ENCODE results near the gene LYL1.

LYL1 gene

DNA sequence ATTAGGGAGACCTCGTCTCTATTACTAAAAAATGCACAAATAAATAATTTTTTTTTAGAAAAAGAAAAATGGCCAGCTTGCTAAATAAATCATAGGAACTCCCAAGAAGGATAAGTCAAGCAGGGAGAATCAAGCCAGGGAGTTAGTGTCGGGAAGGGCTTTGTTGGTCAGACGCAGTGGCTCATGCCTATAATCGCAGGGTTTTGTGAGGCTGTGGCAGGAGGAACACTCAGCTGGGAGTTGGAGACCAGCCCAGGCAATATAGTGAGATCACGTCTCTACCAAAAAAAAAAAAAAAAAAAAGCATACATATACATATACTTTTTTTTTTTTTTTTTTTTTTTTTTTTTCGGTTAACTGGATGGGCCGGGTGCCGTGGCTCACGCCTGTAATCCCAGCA lies 24.4 kb upstream of the LYL1 start:
- Histone ChIP-seq H3K27ac (no peak overlapping the region), H3K9me3 (no peaks in the 10 kb centered on the region), H3K4me3 (no peak overlapping the region), H3K27me3 (no peaks in the 10 kb centered on the region), H3K4me1 (peaks cover 0 to 6% (median 0%) of the 10 kb centered on the region in 4 donors), H3K36me3 (peaks cover 0 to 15% (median 0%) of the 10 kb centered on the region in 3 donors)
- intact Hi-C loops (cut with DNase I; ENCODE audit: low total_unique reads), result no loop called here
- no peak for DNase-seq
- TF ChIP-seq, protein P1, sequence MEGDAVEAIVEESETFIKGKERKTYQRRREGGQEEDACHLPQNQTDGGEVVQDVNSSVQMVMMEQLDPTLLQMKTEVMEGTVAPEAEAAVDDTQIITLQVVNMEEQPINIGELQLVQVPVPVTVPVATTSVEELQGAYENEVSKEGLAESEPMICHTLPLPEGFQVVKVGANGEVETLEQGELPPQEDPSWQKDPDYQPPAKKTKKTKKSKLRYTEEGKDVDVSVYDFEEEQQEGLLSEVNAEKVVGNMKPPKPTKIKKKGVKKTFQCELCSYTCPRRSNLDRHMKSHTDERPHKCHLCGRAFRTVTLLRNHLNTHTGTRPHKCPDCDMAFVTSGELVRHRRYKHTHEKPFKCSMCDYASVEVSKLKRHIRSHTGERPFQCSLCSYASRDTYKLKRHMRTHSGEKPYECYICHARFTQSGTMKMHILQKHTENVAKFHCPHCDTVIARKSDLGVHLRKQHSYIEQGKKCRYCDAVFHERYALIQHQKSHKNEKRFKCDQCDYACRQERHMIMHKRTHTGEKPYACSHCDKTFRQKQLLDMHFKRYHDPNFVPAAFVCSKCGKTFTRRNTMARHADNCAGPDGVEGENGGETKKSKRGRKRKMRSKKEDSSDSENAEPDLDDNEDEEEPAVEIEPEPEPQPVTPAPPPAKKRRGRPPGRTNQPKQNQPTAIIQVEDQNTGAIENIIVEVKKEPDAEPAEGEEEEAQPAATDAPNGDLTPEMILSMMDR (IDR thresholded peaks at IDR 0.05), result no peak

DNA sequence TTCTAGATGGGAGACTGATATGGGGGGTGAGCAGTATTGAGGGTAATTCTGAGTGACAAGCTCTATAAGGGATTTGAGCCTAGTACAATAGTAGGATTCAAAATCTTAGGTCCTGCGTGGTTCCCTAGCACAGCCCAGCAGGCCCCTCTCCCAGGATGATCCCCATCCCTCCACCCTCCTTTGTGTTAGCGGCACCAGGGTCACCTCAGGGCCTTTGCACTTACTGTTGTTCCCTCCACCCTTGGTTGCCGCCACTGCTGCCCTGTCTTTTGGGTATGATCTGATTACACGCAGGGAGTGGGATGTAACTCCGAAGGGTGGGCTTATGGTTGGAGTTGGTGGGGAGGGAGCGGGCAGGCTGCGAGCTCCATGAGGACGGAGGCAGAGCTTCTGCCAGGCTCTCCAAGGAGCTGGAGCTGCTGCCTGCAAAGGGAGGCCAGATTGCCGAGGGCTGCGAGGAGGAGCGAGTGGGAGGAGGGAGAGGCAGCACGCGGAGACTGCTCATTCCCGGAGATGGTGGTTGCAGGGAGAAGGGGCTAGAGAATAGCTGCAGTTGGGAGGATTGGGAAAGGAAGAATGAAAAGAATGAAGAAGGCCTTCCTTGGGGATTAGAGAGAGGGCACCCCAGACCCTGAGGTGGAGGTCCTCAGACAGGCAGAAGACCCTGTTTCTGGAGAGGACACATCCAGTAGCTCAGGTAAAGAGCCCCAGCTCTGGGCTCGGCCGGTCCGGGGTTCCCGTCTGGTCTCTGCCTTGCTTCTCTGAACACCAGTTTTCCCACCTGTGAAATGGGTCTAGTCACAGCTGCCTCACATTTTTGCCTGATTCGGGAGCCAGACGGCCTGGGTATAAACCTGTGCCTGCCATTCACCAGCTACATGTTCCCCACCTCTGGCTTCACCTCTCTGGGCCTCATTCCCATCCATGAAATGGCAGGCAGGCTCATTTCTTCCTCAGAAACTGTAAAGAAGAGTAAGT lies 20.6 kb upstream of the LYL1 start:
- TF ChIP-seq, protein P1 (IDR thresholded peaks at IDR 0.05), result no peak
- intact Hi-C loops (cut with DNase I; ENCODE audit: low total_unique reads), result no loop called here

DNA sequence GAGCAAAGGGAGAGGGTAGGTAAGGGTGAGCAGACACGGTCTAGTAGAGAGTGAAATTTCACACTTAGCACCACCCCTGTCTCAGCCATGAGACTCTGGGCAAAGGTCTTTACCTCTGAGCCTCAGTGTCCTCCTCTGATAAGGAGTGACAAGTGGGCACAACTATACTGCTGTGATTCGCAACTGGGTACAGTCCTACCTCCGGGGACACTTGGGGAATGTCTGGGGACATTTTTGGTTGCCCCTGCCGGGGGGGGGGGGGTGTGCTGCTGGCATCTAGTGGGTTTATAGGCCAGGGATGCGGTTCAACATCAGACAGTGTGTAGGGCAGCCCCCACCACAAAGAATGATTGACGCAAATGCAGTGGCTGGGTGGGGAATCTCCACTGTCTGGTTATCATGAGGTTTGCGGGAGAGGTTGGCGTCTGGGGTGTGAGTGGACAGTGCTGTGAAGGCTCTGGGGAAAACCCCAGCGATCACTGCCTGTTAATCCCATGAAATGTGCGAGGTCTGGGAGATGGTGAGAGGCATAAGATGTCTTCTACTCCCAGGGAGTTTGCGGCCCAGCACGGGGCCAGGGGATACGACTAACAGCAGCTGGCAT lies 19.7 kb upstream of the LYL1 start:
- TF ChIP-seq, protein P1 (IDR thresholded peaks at IDR 0.05), result no peak
- Histone ChIP-seq H3K27ac (no peak overlapping the region), H3K4me1 (peaks cover 0 to 26% (median 21%) of the 10 kb centered on the region in 4 donors), H3K36me3 (peaks cover 0 to 15% (median 0%) of the 10 kb centered on the region in 3 donors), H3K9me3 (no peaks in the 10 kb centered on the region), H3K27me3 (no peaks in the 10 kb centered on the region), H3K4me3 (no peak overlapping the region)
- DNase-seq, result no peak
- intact Hi-C loops (cut with DNase I; ENCODE audit: low total_unique reads), result no loop called here

More for the DNA sequence above, 20.6 kb upstream of the LYL1 start:
- H3K27me3 ChIP-seq, result no peaks in the 10 kb centered on the region
- peaks cover 0 to 15% (median 0%) of the 10 kb centered on the region in 3 donors for H3K36me3 ChIP-seq
- no peak overlapping the region for H3K27ac ChIP-seq
- H3K4me3 ChIP-seq, result no peak overlapping the region
- H3K9me3 ChIP-seq, result no peaks in the 10 kb centered on the region
- H3K4me1 ChIP-seq, result peaks cover 0 to 28% (median 20%) of the 10 kb centered on the region in 4 donors
- DNase-seq, result no peak

DNA sequence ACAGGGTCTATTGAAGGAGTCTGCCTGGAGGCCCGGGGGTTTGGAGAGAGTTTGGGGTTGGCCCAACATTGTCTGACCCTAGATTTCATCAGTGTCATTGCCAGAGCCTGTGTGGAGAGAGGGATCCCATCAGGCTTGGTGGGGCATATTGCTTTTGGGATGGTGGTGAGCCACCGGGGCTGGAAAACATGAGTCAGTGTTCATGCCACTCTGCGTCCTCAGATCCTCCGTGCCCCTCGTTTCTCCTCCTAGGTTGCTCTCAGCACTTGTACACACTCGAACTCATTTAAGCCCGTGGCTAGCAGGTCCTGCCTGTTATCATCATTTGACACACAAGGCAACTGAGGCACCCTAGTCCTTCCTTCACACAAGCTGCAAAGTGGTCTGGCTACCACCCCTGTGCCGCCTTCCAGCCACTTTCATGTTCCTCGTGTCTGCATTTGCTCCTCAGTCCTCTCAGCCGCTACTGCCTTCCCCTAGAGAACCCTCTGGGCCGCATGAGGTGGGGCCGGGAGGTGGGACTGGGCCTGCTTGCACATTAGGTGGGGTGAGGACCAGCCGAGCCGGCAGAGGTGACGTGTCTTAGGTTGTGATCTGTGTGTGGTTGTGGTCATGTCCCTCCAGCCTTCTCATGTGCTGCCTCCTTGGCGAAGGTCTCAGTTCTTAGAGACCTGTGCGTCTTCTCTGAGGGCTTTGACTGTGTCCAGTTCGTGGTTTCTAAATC lies 19.1 kb upstream of the LYL1 start:
- Histone ChIP-seq H3K4me1 (peaks cover 0 to 29% (median 21%) of the 10 kb centered on the region in 4 donors), H3K27ac (no peak overlapping the region), H3K36me3 (peaks cover 0 to 15% (median 0%) of the 10 kb centered on the region in 3 donors), H3K9me3 (no peaks in the 10 kb centered on the region), H3K27me3 (no peaks in the 10 kb centered on the region), H3K4me3 (no peak overlapping the region)
- no peak for DNase-seq
- intact Hi-C loops (cut with DNase I; ENCODE audit: low total_unique reads), result no loop called here
- TF ChIP-seq, protein P1 (IDR thresholded peaks at IDR 0.05), result no peak

- TF ChIP-seq, protein P1 (IDR thresholded peaks at IDR 0.05), result no peak
- Histone ChIP-seq H3K36me3 (peaks cover 0 to 9% (median 0%) of the 10 kb centered on the region in 3 donors), H3K4me3 (no peak overlapping the region), H3K27ac (no peak overlapping the region), H3K27me3 (no peaks in the 10 kb centered on the region), H3K9me3 (no peaks in the 10 kb centered on the region), H3K4me1 (peaks cover 0 to 34% (median 26%) of the 10 kb centered on the region in 4 donors)
- intact Hi-C loops (cut with DNase I; ENCODE audit: low total_unique reads), result no loop called here
- DNase-seq, result no peak
Measured at GRCh38 chr19:13120817-13121216, 18.2 kb upstream of the LYL1 start.

Measured in tibial artery (tissue), 4 donors.